Measurements from ENCODE around the gene EML6.

GRCh38 chr2:54681416-54681815, 42.0 kb upstream of the EML6 start:
- TF ChIP-seq POLR2A (IDR thresholded peaks at IDR 0.05): no peak
- no peak for TF ChIP-seq CTCF (IDR thresholded peaks at IDR 0.05)

Data from upper lobe of left lung (tissue), 4 donors.